GM12801 (cell line): Measurements from ENCODE around the gene SNRPA.

Experiments
- TF ChIP-seq, protein P1 (sequence below): IDR thresholded peaks from one replicate; pipeline ENCODE4 v1.5.1; 2011; ENCODE audit warnings: control low read depth; ENCODE audit not compliant: insufficient read length; ENCODE audit errors: extremely low read depth

The SNRPA gene

DNA sequence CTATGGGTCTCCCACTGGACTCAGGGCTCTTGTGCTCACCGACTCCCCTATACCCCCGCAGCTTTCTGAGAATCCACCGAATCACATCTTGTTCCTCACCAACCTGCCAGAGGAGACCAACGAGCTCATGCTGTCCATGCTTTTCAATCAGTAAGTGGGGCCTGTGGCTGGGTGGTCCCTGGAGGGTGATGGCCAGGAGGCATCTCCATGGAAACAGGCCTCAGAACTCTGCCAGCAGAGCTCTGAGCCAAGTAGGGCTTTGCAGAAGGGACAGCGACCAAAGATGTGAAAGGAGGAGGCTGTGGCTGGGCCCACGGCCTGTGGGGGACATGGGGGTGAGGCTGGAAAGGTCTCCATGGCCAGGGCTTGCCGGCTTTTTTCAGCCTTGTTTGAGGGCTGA, 12.5 kb downstream of the SNRPA start:
- TF ChIP-seq, protein P1, sequence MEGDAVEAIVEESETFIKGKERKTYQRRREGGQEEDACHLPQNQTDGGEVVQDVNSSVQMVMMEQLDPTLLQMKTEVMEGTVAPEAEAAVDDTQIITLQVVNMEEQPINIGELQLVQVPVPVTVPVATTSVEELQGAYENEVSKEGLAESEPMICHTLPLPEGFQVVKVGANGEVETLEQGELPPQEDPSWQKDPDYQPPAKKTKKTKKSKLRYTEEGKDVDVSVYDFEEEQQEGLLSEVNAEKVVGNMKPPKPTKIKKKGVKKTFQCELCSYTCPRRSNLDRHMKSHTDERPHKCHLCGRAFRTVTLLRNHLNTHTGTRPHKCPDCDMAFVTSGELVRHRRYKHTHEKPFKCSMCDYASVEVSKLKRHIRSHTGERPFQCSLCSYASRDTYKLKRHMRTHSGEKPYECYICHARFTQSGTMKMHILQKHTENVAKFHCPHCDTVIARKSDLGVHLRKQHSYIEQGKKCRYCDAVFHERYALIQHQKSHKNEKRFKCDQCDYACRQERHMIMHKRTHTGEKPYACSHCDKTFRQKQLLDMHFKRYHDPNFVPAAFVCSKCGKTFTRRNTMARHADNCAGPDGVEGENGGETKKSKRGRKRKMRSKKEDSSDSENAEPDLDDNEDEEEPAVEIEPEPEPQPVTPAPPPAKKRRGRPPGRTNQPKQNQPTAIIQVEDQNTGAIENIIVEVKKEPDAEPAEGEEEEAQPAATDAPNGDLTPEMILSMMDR: no peak

GRCh38 chr19:40763963-40764362, 13.0 kb downstream of the SNRPA start:
- TF ChIP-seq, protein P1: no peak

DNA sequence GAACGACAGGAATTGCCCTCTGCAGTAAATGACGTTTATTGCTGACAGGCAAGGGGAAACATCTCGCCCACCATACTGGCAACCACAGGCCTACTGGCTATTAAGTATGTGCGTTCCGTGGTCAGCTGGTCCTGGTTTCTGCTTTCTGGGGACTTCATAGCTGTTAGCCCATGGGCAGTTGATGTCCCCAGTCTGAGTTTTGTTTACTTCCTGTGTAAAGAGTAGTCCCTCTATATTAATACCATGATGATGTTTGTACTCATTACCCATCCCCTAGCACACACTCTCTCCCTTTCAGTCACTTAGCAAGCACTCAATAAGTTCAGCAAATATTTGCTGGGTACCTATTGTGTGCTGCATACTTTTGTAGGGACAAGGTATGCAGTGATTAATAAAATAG, 17.9 kb downstream of the SNRPA start:
- TF ChIP-seq, protein P1: no peak

- TF ChIP-seq, protein P1: no peak
Observed at GRCh38 chr19:40774916-40775631, 24.1 kb downstream of the SNRPA start, which contains the start of gene MIA. TSS of gene MIA (plus strand) at chr19:40775521. CDS start at chr19:40775543, 22 bp downstream.

GRCh38 chr19:40775632-40776022, 24.6 kb downstream of the SNRPA start:
- TF ChIP-seq, protein P1: no peak

- TF ChIP-seq, protein P1: no peak
Observed at GRCh38 chr19:40776364-40776763, 25.4 kb downstream of the SNRPA start.

- TF ChIP-seq, protein P1: no peak
Observed at GRCh38 chr19:40776932-40777644, 26.1 kb downstream of the SNRPA start.
